Kidney (tissue), 14 donors: ENCODE results near the gene SLC6A3. TPM values are rescaled to one million over a fixed set of nuclear protein-coding genes. Genes with fewer than 3 reads are reported as not detected.

ENCODE experiments used
- DNase-seq, 5 donors: peaks; one replicate each; pipeline ENCODE4 v3.0.0-alpha.2; 2013 to 2020
- FAIRE-seq: peaks from 2 replicates; lab custom pipeline; 2012; peaks lifted over from hg19 to GRCh38; lab: Jason Lieb, UNC
- H3K27ac ChIP-seq, 2 donors: one replicate each; pipeline ENCODE4 v1.7.0; 2013; ENCODE audit warnings: low read depth in 2 of 2, low read length in 2 of 2, inconsistent platforms in 1 of 2
- H3K27me3 ChIP-seq: one replicate; pipeline ENCODE4 v1.7.1; 2013; ENCODE audit warnings: low read length, inconsistent platforms; ENCODE audit not compliant: control insufficient read depth, insufficient read depth
- H3K36me3 ChIP-seq, 3 donors: one replicate each; pipeline versions ENCODE4 v1.7.0 to v1.7.1; 2013; ENCODE audit warnings: low read length in 3 of 3, control low read depth in 1 of 3, inconsistent platforms in 1 of 3; ENCODE audit not compliant: insufficient read depth in 3 of 3, control insufficient read depth in 2 of 3
- H3K4me1 ChIP-seq, 3 donors: one replicate each; pipeline versions ENCODE4 v1.7.0 to v1.7.1; 2013; ENCODE audit warnings: low read length in 3 of 3, inconsistent platforms in 1 of 3, low read depth in 1 of 3; ENCODE audit not compliant: control insufficient read depth in 2 of 3, insufficient read depth in 2 of 3
- H3K4me3 ChIP-seq, 3 donors: one replicate each; pipeline versions ENCODE4 v1.7.0 to v1.8.1; 2013; ENCODE audit warnings: low read length in 3 of 3, control low read depth in 1 of 3, inconsistent platforms in 1 of 3
- H3K9ac ChIP-seq, 3 donors: one replicate each; pipeline versions ENCODE4 v1.7.0 to v1.7.1; 2013; ENCODE audit warnings: low read length in 3 of 3, control low read depth in 1 of 3, inconsistent platforms in 1 of 3
- H3K9me3 ChIP-seq, 3 donors: one replicate each; pipeline versions ENCODE4 v1.7.0 to v1.7.1; 2013; ENCODE audit warnings: low read length in 3 of 3, control low read depth in 1 of 3, inconsistent platforms in 1 of 3; ENCODE audit not compliant: control insufficient read depth in 2 of 3, insufficient read depth in 1 of 3
- CTCF ChIP-seq: IDR thresholded peaks from 3 replicates; pipeline ENCODE4 v1.5.1; 2012; ENCODE audit warnings: mild to moderate bottlenecking, moderate library complexity, borderline replicate concordance; ENCODE audit not compliant: insufficient read depth; ENCODE audit errors: extremely low read depth
- intact Hi-C: fragments of 100-400 bp; cut with DNase I; formaldehyde crosslinking; loops from one replicate; pipeline ENCODE4 v1.11.1; 2022
- polyA plus RNA-seq: library from polyadenylated mRNA; stranded (reverse); fragments of 350-450 nt; fragmentation: Illumina TruSeq; extraction: RNeasy Lipid Tissue Mini Kit (QIAGEN cat#74804); gene quantifications from one replicate; pipeline ENCODE4 v1.2.3, GENCODE V29; 2014; ENCODE audit warnings: low read depth, low replicate concordance; ENCODE audit not compliant: insufficient read depth
- total RNA-seq: library from RNA; stranded (reverse); fragmentation: NEBNext Ultra II Directional; extraction: Animal tissue kit (Norgen Biotek cat#: 25700); gene quantifications from one replicate; pipeline ENCODE4 v1.2.1, GENCODE V29; 2021
- donor health status: control.
- donor health status: control.
- donor health status: control.
- donor health status: control.
- donor health status: control.
- donor health status: DM: yes; HTN: yes; CAD: no.
- donor health status: Normal renal cell carcinoma (clear cell type).

Gene SLC6A3
- total and polyA plus RNA-seq, 2 donors from 2014 or later, result 0.09 to 0.54 TPM

DNA sequence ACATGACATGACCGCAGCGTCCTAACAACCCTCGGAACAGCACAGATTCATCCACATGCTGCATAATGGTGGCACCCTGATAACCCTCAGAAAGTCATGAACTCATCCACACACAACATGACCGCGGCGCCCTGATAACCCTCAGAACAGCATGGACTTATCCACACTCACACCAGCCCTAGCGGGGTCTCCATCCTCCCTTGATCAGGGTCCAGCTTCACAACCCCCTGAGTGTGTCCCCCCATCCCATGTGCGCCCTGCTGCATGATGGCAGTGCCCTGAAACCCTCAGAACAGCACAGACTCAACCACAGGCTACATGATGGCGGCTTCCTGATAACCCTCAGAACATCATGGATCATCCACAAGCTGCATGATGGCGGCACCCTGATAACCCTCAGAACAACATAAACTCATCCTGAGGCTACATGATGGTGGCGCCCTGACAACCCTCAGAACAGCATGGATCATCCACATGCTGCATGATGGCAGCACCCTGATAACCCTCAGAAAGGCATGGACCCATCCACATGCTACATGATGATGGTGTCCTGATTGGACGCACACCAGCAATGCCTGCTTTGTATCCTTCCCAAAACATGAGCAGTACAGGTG, 28.3 kb downstream of the SLC6A3 start:
- no peak overlapping the region for H3K27ac ChIP-seq
- DNase-seq, result peak in 1 of 5 donors; percentile 26

DNA sequence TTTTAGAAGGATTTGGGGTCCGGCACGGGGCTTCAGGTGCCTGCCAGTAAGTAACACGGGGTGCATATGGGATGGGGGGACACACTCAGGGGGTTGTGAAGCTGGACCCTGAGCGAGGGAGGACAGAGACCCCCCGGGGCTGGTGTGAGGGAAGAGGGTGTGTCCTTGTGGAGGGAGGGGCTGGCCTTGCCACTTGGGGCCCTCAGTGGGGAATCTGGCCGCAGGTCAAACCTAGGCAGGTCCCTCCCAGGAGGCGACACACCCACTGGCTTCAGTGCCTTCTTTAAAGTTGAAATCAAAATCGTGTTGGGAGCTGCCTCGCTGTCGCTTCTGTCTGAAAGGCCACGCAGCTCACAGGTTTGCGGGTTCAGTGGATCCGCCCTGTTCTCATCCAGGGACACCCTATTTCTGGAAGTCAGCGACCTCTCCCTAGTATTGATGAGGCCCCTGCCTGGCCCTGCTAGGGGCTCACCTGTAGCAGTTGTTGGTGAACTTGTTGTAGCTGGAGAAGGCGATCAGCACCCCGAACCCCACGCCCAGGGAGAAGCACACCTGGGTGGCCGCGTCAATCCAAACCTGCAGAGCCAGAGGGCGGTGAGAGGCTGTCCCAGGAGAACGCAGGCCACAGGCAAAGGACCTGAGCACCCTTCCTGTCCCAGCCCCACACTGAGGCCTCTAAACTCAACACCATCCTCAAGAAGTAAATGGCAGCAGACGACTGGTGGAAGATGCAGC, 29.4 kb downstream of the SLC6A3 start:
- no peak overlapping the region for H3K27ac ChIP-seq
- no peaks in the 10 kb centered on the region for H3K27me3 ChIP-seq
- H3K4me1 ChIP-seq, result no peaks in the 10 kb centered on the region
- intact Hi-C loops, result no loop called here
- DNase-seq (peak in 1 of 5 donors; percentile 56), FAIRE-seq (no peak)
- no peak overlapping the region for H3K4me3 ChIP-seq
- TF ChIP-seq CTCF, result no peak
- no peaks in the 10 kb centered on the region for H3K9me3 ChIP-seq
- no peaks in the 10 kb centered on the region for H3K36me3 ChIP-seq
- H3K9ac ChIP-seq, result no peak overlapping the region

More for the DNA sequence above, 28.3 kb downstream of the SLC6A3 start:
- intact Hi-C loops, result no loop called here
- Histone ChIP-seq H3K36me3 (no peaks in the 10 kb centered on the region), H3K9ac (no peak overlapping the region), H3K9me3 (no peaks in the 10 kb centered on the region), H3K4me1 (no peaks in the 10 kb centered on the region), H3K4me3 (no peak overlapping the region), H3K27me3 (no peaks in the 10 kb centered on the region)
- no peak for FAIRE-seq
- no peak for TF ChIP-seq CTCF

DNA sequence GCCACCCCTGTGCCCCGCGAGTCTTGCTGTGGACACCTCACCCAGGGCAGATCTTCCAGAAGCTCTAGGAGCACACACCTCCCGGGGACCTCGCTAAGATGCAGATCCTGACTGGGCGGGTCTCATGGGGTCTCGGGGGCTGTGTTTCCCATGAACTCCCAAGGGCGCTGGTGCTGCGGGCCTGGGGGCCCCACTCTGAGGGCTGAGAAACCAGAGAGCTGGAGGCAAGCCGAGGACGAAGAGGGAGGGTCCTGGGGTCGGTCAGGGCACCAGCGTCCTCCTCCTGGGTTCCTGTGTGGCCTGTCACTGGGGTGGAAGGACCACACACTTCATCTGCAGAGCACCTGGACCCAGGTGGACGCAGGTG, 30.2 kb downstream of the SLC6A3 start:
- Histone ChIP-seq H3K4me3 (no peak overlapping the region), H3K36me3 (no peaks in the 10 kb centered on the region), H3K27me3 (no peaks in the 10 kb centered on the region), H3K27ac (no peak overlapping the region), H3K9ac (no peak overlapping the region), H3K4me1 (no peaks in the 10 kb centered on the region), H3K9me3 (no peaks in the 10 kb centered on the region)
- intact Hi-C loops, result no loop called here
- TF ChIP-seq CTCF, result no peak
- FAIRE-seq (no peak), DNase-seq (peak in 1 of 5 donors; percentile 29)
